ENCODE results near the gene RLF. TPM values are rescaled to one million over a fixed set of nuclear protein-coding genes. Genes with fewer than 3 reads are reported as not detected.
"Not testable (repeated sequence)": the region's sequence is repeated elsewhere in the genome, so short reads cannot be mapped to it uniquely, and the experiment has no call there.

RLF gene
- total RNA-seq, 4 donors from 2014 or later = 17.9 to 68.0 (median 28.9) TPM

DNA sequence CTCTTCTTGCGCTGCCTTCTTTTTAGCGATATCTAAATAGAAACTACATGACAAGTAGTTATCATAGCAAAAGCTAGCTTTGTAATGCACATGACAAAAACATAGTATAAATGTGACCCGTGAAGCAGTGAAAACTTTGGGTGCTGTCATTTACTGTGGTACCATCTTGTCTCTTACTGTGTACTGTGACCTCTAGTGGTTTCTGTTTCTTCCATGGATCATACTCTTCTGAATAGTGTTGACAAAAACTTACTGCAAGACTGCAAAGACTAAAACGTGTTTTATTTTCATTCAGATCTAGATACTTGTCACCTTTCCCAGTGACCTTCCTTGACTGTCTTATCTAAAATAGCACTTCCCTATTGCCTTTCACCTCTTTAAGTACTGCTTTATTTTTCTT is 6.1 kb downstream of the RLF start:
- no peak overlapping the region for H3K4me3 ChIP-seq
- H3K27me3 ChIP-seq = no peaks in the 10 kb centered on the region
- no peak for DNase-seq
- H3K36me3 ChIP-seq = no peaks in the 10 kb centered on the region
- no peak for TF ChIP-seq POLR2A (IDR thresholded peaks at IDR 0.05)
- TF ChIP-seq, protein P1, sequence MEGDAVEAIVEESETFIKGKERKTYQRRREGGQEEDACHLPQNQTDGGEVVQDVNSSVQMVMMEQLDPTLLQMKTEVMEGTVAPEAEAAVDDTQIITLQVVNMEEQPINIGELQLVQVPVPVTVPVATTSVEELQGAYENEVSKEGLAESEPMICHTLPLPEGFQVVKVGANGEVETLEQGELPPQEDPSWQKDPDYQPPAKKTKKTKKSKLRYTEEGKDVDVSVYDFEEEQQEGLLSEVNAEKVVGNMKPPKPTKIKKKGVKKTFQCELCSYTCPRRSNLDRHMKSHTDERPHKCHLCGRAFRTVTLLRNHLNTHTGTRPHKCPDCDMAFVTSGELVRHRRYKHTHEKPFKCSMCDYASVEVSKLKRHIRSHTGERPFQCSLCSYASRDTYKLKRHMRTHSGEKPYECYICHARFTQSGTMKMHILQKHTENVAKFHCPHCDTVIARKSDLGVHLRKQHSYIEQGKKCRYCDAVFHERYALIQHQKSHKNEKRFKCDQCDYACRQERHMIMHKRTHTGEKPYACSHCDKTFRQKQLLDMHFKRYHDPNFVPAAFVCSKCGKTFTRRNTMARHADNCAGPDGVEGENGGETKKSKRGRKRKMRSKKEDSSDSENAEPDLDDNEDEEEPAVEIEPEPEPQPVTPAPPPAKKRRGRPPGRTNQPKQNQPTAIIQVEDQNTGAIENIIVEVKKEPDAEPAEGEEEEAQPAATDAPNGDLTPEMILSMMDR (IDR thresholded peaks at IDR 0.05) = no peak
- H3K4me1 ChIP-seq = no peaks in the 10 kb centered on the region
- H3K27ac ChIP-seq = no peak overlapping the region
- no peaks in the 10 kb centered on the region for H3K9me3 ChIP-seq
- intact Hi-C loops (cut with DNase I; ENCODE audit: low total_unique reads) = no loop called here

DNA sequence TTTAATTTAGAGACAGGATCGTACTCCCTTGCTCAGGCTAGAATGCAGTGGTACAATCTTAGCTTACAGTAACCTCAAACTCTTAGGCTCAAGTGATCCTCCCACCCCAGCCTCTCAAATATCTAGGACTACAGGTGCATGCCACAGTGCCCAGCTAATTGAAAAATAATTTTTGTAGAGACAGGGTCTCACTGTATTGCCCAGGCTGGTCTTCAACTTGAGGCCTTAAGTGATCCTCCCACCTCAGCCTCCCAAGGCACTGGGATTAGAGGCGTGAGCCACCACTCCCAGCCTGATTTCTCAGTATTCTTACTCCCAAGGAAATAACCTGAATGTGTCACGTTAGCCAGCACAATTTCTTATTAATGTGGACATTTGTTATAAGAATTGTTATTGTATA is 9.8 kb downstream of the RLF start:
- intact Hi-C loops (cut with DNase I; ENCODE audit: low total_unique reads) = no loop called here
- no peak for DNase-seq
- Histone ChIP-seq H3K4me1 (no peaks in the 10 kb centered on the region), H3K9me3 (no peaks in the 10 kb centered on the region), H3K36me3 (no peaks in the 10 kb centered on the region), H3K27ac (no peak overlapping the region), H3K27me3 (no peaks in the 10 kb centered on the region), H3K4me3 (no peak overlapping the region)
- TF ChIP-seq POLR2A (IDR thresholded peaks at IDR 0.05) = no peak
- TF ChIP-seq, protein P1 (IDR thresholded peaks at IDR 0.05) = no peak

DNA sequence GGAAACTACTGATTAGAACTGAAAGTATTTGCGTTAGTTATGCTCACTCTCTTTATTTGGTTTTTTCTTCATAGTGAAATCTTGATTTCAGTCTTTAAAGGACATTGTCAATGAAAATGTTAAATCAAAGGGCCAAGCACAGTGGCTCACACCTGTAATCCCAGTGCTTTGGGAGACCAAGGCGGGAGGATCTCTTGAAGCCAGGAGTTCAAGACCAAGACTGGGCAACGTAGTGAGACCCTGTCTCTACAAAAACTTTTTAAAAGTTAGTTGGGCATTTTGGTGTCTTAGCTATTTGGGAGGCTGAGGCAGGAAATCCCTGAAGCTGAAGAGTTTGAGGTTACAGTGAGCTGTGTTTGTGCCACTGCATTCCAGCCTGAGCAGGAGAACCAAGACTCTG is 13.6 kb downstream of the RLF start:
- no peaks in the 10 kb centered on the region for H3K36me3 ChIP-seq
- DNase-seq = no peak
- TF ChIP-seq POLR2A (IDR thresholded peaks at IDR 0.05) = no peak
- TF ChIP-seq, protein P1 (IDR thresholded peaks at IDR 0.05) = no peak
- no peaks in the 10 kb centered on the region for H3K9me3 ChIP-seq
- no peaks in the 10 kb centered on the region for H3K27me3 ChIP-seq
- intact Hi-C loops (cut with DNase I; ENCODE audit: low total_unique reads) = no loop called here
- no peaks in the 10 kb centered on the region for H3K4me1 ChIP-seq
- H3K4me3 ChIP-seq = no peak overlapping the region
- H3K27ac ChIP-seq = no peak overlapping the region

GRCh38 chr1:40176989-40177388 is 15.8 kb downstream of the RLF start:
- H3K27me3 ChIP-seq; H3K4me1 ChIP-seq; H3K36me3 ChIP-seq; H3K4me3 ChIP-seq; H3K27ac ChIP-seq; H3K9me3 ChIP-seq; intact Hi-C loops (cut with DNase I; ENCODE audit: low total_unique reads); DNase-seq: not testable (repeated sequence)

DNA sequence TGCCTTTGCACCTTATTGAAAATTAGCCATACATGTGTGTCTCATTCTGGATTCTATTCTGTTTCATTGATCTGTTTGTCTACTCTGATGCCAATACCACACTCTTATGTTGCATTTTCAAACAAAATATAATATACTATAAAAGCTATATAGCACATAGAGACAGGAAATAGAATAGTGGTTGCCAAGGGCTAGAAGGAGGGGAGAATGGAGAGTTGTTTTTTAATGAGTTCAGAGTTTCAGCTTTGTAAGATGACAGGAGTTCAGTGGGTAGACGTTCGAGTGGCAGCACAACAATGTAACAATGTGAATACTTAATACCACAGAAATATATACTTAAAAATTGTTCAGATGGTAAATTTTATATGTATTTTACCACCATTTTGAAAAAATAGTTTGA is 17.0 kb downstream of the RLF start:
- Histone ChIP-seq H3K4me1 (peaks cover 0 to 13% of the 10 kb centered on the region in 2 donors), H3K9me3 (no peaks in the 10 kb centered on the region)
- intact Hi-C loops (cut with DNase I; ENCODE audit: low total_unique reads) = no loop called here

More for the DNA sequence above, 17.0 kb downstream of the RLF start:
- H3K27me3 ChIP-seq = no peaks in the 10 kb centered on the region
- no peak overlapping the region for H3K4me3 ChIP-seq
- TF ChIP-seq, protein P1 (IDR thresholded peaks at IDR 0.05) = no peak
- TF ChIP-seq POLR2A (IDR thresholded peaks at IDR 0.05) = no peak
- no peak overlapping the region for H3K27ac ChIP-seq
- DNase-seq = no peak
- no peaks in the 10 kb centered on the region for H3K36me3 ChIP-seq
